Vagina (tissue), 2 donors: ENCODE results near the gene PARP4.

Experiments
- POLR2A ChIP-seq, 2 donors: fragments of 450-650 bp; IDR thresholded peaks; one replicate each; pipeline ENCODE4 v1.6.1; 2017; ENCODE audit warnings: antibody characterized with exemption in 2 of 2, mild to moderate bottlenecking in 2 of 2, moderate library complexity in 2 of 2
- POLR2AphosphoS5 ChIP-seq, 2 donors: sonication (generic); formaldehyde crosslinking; IDR thresholded peaks; one replicate each; pipeline ENCODE4 v1.9.0; 2017; ENCODE audit warnings: antibody characterized with exemption in 2 of 2, mild to moderate bottlenecking in 2 of 2, low read depth in 1 of 2; ENCODE audit not compliant: insufficient read depth in 1 of 2
- TF ChIP-seq, protein P1 (sequence below), 3 experiments: fragments of 450-650 bp in 2 of 3; fragments of 200-600 bp in 1 of 3; sonication (generic) in 1 of 3; IDR thresholded peaks; one replicate each; pipeline ENCODE4 v1.5.1; 2017 to 2019; ENCODE audit warnings: antibody characterized with exemption in 3 of 3, mild to moderate bottlenecking in 2 of 3, moderate library complexity in 2 of 3

DNA sequence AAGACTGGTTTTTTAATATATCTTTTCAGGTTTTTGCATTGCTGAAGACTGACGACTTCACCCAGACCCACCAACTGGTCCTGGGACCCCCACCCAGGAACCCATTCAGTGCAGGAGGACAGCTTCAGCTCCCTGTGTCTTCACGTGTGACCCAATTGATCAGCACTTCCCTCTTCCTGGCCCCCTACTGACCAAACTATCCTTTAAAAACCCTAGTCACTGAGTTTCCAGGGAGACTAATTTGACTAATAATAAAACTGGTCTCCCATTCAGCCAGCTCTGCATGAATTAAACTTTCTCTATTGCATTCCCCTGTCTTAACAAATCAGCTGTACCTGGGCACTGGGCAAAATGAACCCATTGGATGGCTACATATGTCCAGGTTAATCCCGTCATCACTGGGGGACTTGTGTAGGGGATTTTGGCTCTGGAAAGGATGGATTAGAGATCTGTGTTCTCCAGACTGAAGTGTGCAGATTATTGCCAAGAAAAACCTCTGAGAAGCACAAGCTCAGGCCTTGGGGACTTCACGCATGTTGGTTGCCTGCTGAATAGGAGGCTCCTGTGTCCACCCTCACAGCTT lies 16.3 kb upstream of the PARP4 start:
- TF ChIP-seq POLR2AphosphoS5 (IDR thresholded peaks at IDR 0.05; ENCODE audit: insufficient read depth in 1 of 2, low read depth in 1 of 2) (no peak), POLR2A (IDR thresholded peaks at IDR 0.05) (no peak)
- TF ChIP-seq, protein P1, sequence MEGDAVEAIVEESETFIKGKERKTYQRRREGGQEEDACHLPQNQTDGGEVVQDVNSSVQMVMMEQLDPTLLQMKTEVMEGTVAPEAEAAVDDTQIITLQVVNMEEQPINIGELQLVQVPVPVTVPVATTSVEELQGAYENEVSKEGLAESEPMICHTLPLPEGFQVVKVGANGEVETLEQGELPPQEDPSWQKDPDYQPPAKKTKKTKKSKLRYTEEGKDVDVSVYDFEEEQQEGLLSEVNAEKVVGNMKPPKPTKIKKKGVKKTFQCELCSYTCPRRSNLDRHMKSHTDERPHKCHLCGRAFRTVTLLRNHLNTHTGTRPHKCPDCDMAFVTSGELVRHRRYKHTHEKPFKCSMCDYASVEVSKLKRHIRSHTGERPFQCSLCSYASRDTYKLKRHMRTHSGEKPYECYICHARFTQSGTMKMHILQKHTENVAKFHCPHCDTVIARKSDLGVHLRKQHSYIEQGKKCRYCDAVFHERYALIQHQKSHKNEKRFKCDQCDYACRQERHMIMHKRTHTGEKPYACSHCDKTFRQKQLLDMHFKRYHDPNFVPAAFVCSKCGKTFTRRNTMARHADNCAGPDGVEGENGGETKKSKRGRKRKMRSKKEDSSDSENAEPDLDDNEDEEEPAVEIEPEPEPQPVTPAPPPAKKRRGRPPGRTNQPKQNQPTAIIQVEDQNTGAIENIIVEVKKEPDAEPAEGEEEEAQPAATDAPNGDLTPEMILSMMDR (IDR thresholded peaks at IDR 0.05), result no peak
